Urothelium cell line (cell line): ENCODE results near the gene LTBR.
A peak's percentile ranks its signal among the peaks of the same experiment; 100 is the strongest.
"Not testable (repeated sequence)": the region's sequence is repeated elsewhere in the genome, so short reads cannot be mapped to it uniquely, and the experiment has no call there.

Experiments used
- DNase-seq: peaks from one replicate; pipeline ENCODE4 v3.0.0; 2011; ENCODE audit warnings: low spot score, mixed read lengths
- FAIRE-seq: peaks from 2 replicates; lab custom pipeline; 2011; peaks lifted over from hg19 to GRCh38; lab: Jason Lieb, UNC

LTBR gene

GRCh38 chr12:6383572-6384498, at the start of gene LTBR:
Gene LTBR (plus strand): TSS chr12:6384162. CDS start chr12:6384359, 197 bp downstream.
- peak; percentile 91 for DNase-seq
- peak; percentile 88 for FAIRE-seq

- DNase-seq: no peak
- FAIRE-seq: no peak
Observed at GRCh38 chr12:6334359-6334758, 49.6 kb upstream of the LTBR start.

- DNase-seq (no peak), FAIRE-seq (no peak)
Observed at GRCh38 chr12:6334940-6335450, 49.0 kb upstream of the LTBR start.

GRCh38 chr12:6335451-6336078, 48.4 kb upstream of the LTBR start:
- FAIRE-seq (peak; percentile 50), DNase-seq (peak; percentile 89)

- FAIRE-seq (peak; percentile 97), DNase-seq (peak; percentile 99)
Observed at GRCh38 chr12:6336079-6336888, 47.7 kb upstream of the LTBR start.

GRCh38 chr12:6336889-6337853, 46.8 kb upstream of the LTBR start:
- DNase-seq: no peak
- no peak for FAIRE-seq

- no peak for DNase-seq
Observed at GRCh38 chr12:6337958-6338433, 46.0 kb upstream of the LTBR start.

GRCh38 chr12:6338536-6338935, 45.4 kb upstream of the LTBR start:
- peak; percentile 44 for FAIRE-seq
- not testable (repeated sequence) for DNase-seq

More at GRCh38 chr12:6337958-6338433, 46.0 kb upstream of the LTBR start:
- FAIRE-seq: peak; percentile 71

GRCh38 chr12:6338955-6339354, 45.0 kb upstream of the LTBR start:
- DNase-seq: no peak
- peak; percentile 63 for FAIRE-seq

- FAIRE-seq: no peak
Observed at GRCh38 chr12:6340032-6340638, 43.8 kb upstream of the LTBR start.

GRCh38 chr12:6340745-6341416, 43.1 kb upstream of the LTBR start:
- FAIRE-seq: peak; percentile 87
- no peak for DNase-seq

More at GRCh38 chr12:6340032-6340638, 43.8 kb upstream of the LTBR start:
- no peak for DNase-seq

- FAIRE-seq (peak; percentile 83), DNase-seq (peak; percentile 89)
Observed at GRCh38 chr12:6341417-6342139, 42.4 kb upstream of the LTBR start, which contains the start of gene TNFRSF1A. Gene TNFRSF1A (minus strand): TSS chr12:6342076. CDS start chr12:6341814, 262 bp downstream.

- FAIRE-seq (no peak), DNase-seq (no peak)
Observed at GRCh38 chr12:6342140-6342889, 41.6 kb upstream of the LTBR start.

GRCh38 chr12:6343518-6343917, 40.4 kb upstream of the LTBR start:
- FAIRE-seq (no peak), DNase-seq (no peak)

GRCh38 chr12:6344101-6344660, 39.8 kb upstream of the LTBR start:
- not testable (repeated sequence) for DNase-seq, FAIRE-seq

GRCh38 chr12:6345319-6346091, 38.5 kb upstream of the LTBR start:
- DNase-seq (peak; percentile 81), FAIRE-seq (peak; percentile 86)
